ENCODE data around the gene ADGRG2.

ADGRG2 gene

DNA sequence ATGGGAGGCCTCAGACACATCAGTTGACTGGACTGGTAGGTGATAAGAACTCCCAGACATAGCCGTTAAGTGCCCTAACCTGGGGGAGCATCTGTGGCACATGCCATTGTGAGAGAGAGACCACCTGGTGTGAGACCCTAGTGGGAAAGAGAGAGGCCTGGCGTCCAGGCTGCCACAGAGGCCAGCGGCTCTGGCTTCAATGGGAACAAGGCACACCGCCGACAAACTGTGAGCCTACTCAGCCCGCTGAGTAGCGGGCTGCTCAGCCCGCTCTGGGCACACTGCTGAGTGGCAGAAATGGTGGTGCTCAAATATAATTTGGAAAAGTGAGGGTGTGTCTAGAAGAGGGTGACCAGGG, 172.3 kb downstream of the ADGRG2 start:
- no peak for DNase-seq (ENCODE audit: low spot score)

DNA sequence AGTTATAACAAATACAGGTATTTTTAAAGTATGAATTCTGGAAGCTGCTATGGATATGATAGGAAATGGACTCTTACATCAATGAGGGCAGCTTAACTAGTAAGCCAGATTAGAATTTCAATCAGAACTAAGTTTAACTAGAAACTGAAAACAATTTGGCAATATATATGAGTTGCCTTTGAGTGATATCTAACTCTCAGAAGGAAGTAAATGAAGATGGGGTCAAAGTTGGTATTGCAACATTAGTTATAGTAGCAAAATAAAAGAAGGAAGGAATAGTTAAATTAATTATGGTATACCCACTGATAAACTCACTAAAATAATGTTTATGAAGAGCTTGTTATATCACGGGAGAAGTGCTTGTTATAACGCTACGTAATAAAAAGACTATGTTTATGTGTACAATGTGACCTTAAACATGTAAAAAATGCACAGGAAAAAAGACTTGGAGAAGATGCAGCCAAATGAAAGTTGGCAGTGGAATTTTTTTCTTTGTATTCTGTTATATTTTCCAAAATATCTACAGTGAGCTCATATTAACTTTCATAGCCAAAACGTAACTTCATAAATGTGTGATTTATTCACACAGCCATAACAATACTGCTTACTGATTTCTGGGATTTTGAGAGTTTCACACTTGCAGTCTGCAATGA, 172.9 kb downstream of the ADGRG2 start:
- no peak for DNase-seq (ENCODE audit: low spot score)

DNA sequence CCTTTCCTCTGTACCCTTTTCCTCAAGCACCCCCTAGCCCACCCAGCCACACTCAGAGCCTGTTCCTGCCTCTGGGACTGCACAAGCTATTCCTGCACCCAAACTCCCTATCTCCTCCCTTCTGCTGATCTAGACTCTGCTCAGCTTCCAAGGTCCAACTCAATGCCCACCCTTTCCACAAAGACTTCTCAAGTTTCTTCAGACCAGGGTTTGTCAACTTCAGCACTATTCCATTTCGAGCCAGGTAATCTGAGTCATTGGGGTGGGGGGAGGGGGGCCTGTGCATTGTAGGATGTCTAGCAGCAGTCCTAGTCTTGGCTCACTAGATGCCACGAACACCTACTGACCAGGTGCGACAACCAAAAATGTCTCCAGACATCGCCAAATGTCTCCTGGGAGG, 175.7 kb downstream of the ADGRG2 start:
- no peak for DNase-seq (ENCODE audit: low spot score)

DNA sequence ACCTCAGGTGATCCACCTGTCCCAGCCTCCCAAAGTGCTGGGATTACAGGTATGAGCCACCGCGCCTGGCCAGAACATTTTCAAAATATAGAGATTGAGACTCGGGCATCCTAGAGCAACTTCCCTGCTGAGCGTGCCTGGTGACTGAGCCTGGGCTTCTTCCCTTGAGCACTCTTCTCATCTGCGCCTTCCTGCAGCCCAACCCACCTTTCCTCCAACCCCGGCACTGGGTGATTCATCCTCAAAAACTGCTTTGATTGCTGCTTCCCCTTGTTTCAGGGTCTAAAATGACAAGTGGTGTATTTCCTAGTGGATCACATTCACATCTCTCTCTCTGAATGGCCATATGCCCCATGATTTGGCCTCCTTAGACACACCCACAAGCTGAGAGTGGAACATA, 176.1 kb downstream of the ADGRG2 start:
- no peak for DNase-seq (ENCODE audit: low spot score)

DNA sequence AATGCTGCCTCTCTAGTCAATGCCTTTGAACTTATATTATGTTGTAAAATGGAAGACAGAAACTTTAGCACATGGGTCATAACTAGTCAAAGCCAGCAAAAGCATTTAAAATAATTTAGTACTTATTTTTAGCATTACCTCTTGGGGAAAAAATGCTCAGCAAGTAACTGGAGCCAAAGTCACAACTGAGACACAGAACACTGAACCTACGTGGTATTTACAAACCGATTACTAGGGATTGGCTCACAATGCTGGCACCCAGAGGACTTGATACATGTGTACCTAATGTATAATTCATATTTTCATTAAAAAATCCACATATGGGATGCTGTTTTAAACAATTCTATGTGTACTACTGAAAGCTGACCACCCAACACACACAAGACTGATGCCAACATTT, 176.8 kb downstream of the ADGRG2 start:
- DNase-seq (ENCODE audit: low spot score), result no peak

DNA sequence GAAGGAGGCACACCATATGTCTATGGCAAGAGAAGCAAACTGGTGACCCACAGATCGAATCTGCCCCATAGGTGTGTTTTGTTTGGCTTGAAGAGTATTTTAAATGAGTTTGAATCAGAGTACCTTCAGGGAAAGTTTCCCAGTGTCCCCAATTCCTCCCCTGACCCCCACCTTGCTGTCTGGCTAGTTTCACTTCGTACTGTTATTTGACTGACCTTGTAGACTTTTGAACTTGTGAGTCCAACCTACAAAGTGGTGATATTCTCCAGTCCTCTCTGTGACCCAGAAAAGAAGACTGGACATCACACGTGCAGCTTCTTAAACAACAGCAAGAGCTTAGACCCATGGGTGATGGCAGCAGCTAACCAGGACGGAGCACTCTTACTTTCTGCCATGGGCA, 177.8 kb downstream of the ADGRG2 start:
- no peak for DNase-seq (ENCODE audit: low spot score)

DNA sequence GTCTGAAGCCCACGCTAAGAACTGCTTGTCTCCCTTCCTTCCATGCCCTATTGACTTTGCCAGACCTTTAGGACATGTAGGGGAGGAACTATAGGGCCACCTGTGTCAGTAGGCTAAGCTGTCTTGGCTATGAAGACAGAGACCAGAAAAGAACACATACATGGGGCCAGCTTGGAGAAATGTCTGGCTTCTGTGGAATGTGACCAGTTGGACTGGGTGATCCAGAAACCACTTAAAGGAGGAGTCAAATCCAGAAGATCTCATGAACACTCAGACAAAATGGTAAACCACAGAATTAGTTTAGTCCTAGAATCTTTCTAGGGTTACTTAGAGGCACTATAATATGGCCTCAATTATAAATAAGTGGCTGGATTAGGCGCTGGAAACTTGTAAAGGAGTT, 180.4 kb downstream of the ADGRG2 start:
- DNase-seq (ENCODE audit: low spot score), result no peak

Data from left forelimb (tissue), 1 donor.